M059J (cell line): ENCODE results near the gene MAPK8IP1. TPM values are rescaled to one million over a fixed set of nuclear protein-coding genes. Genes with fewer than 3 reads are reported as not detected.

Experiments
- DNase-seq: peaks from one replicate; pipeline ENCODE4 v3.0.0-alpha.2; 2012; ENCODE audit warnings: low read depth
- total RNA-seq: library from RNA; depleted of rRNA; stranded (reverse); fragments of >200 nt; shearing (Covaris generic); gene quantifications from 2 replicates; pipeline ENCODE4 v1.2.3, GENCODE V29; 2014

The MAPK8IP1 gene
- total RNA-seq, 1 experiment from 2014 or later = 6.6 TPM

- no peak for DNase-seq
These were observed 40.5 kb downstream of the MAPK8IP1 start for GRCh38 chr11:45926001-45926401.

GRCh38 chr11:45926536-45927331 lies 41.3 kb downstream of the MAPK8IP1 start:
- DNase-seq = no peak

GRCh38 chr11:45927332-45927683 lies 41.9 kb downstream of the MAPK8IP1 start:
- no peak for DNase-seq

GRCh38 chr11:45927684-45928413 lies 42.4 kb downstream of the MAPK8IP1 start:
- no peak for DNase-seq

GRCh38 chr11:45928535-45929215 lies 43.2 kb downstream of the MAPK8IP1 start:
- no peak for DNase-seq

- no peak for DNase-seq
These were observed 44.1 kb downstream of the MAPK8IP1 start for GRCh38 chr11:45929486-45930030.

GRCh38 chr11:45930031-45930794 lies 44.8 kb downstream of the MAPK8IP1 start:
- DNase-seq = no peak

- DNase-seq = no peak
These were observed 45.6 kb downstream of the MAPK8IP1 start for GRCh38 chr11:45930951-45931570.

- no peak for DNase-seq
These were observed 46.3 kb downstream of the MAPK8IP1 start for GRCh38 chr11:45931739-45932138.

- no peak for DNase-seq
These were observed 46.8 kb downstream of the MAPK8IP1 start for GRCh38 chr11:45932217-45932616.

GRCh38 chr11:45933131-45933831 lies 47.8 kb downstream of the MAPK8IP1 start:
- DNase-seq = peak; percentile 66

GRCh38 chr11:45933846-45934579 lies 48.6 kb downstream of the MAPK8IP1 start:
- no peak for DNase-seq

- DNase-seq = no peak
These were observed 49.3 kb downstream of the MAPK8IP1 start for GRCh38 chr11:45934580-45935318.

- no peak for DNase-seq
These were observed 50.1 kb downstream of the MAPK8IP1 start for GRCh38 chr11:45935349-45936064.

GRCh38 chr11:45936511-45937054 lies 51.1 kb downstream of the MAPK8IP1 start:
- DNase-seq = no peak

- no peak for DNase-seq
These were observed 52.5 kb downstream of the MAPK8IP1 start for GRCh38 chr11:45937916-45938315.

GRCh38 chr11:45939836-45940235 lies 54.4 kb downstream of the MAPK8IP1 start:
- no peak for DNase-seq

GRCh38 chr11:45941285-45941684 lies 55.8 kb downstream of the MAPK8IP1 start:
- no peak for DNase-seq
